ENCODE data around the gene CNST.
"Not testable (repeated sequence)": the region's sequence is repeated elsewhere in the genome, so short reads cannot be mapped to it uniquely, and the experiment has no call there.

CNST gene

GRCh38 chr1:246559310-246559709 lies 6.9 kb upstream of the CNST start:
- no peak for DNase-seq

- DNase-seq = not testable (repeated sequence)
Measured at GRCh38 chr1:246560833-246561232, 5.4 kb upstream of the CNST start.

GRCh38 chr1:246564839-246565750 lies 1.2 kb upstream of the CNST start:
- DNase-seq = no peak

- no peak for DNase-seq
Measured at GRCh38 chr1:246565751-246566127, 517 bp upstream of the CNST start.

- DNase-seq = no peak
Measured at GRCh38 chr1:246566813-246567645, 773 bp downstream of the CNST start.

GRCh38 chr1:246567646-246568235 lies 1.5 kb downstream of the CNST start:
- no peak for DNase-seq

GRCh38 chr1:246569248-246570238 lies 3.3 kb downstream of the CNST start:
- no peak for DNase-seq

- not testable (repeated sequence) for DNase-seq
Measured at GRCh38 chr1:246571309-246571708, 5.1 kb downstream of the CNST start.

GRCh38 chr1:246571953-246572352 lies 5.7 kb downstream of the CNST start:
- no peak for DNase-seq

- no peak for DNase-seq
Measured at GRCh38 chr1:246572785-246573184, 6.5 kb downstream of the CNST start.

- no peak for DNase-seq
Measured at GRCh38 chr1:246573491-246573890, 7.2 kb downstream of the CNST start.

GRCh38 chr1:246576709-246577032 lies 10.4 kb downstream of the CNST start:
- no peak for DNase-seq

- DNase-seq = no peak
Measured at GRCh38 chr1:246577082-246577719, 10.9 kb downstream of the CNST start.

GRCh38 chr1:246577720-246578106 lies 11.5 kb downstream of the CNST start:
- DNase-seq = no peak

- DNase-seq = no peak
Measured at GRCh38 chr1:246579818-246580217, 13.6 kb downstream of the CNST start.

- DNase-seq = no peak
Measured at GRCh38 chr1:246580497-246581370, 14.5 kb downstream of the CNST start.

GRCh38 chr1:246582301-246583055 lies 16.2 kb downstream of the CNST start:
- DNase-seq = no peak

- DNase-seq = no peak
Measured at GRCh38 chr1:246583056-246583440, 16.8 kb downstream of the CNST start.

- no peak for DNase-seq
Measured at GRCh38 chr1:246583448-246584185, 17.4 kb downstream of the CNST start.
